Karpas-422 (cell line): ENCODE results near the gene FCGR2B. TPM values are rescaled to one million over a fixed set of nuclear protein-coding genes. Genes with fewer than 3 reads are reported as not detected.

ENCODE experiments used
- DNase-seq: peaks from one replicate; pipeline ENCODE4 v3.0.0-alpha.2; 2015
- H2AFZ ChIP-seq: fragments of 200-600 bp; sonication (generic); 2 replicates; pipeline ENCODE4 v1.6.1; 2014; ENCODE audit warnings: antibody characterized with exemption, low read length, mixed read lengths
- H3K27ac ChIP-seq: fragments of 200-600 bp; sonication (generic); 2 replicates; pipeline ENCODE4 v1.5.1; 2014; ENCODE audit warnings: mild to moderate bottlenecking, low read length, moderate library complexity
- H3K27me3 ChIP-seq: fragments of 200-600 bp; sonication (generic); 2 replicates; pipeline ENCODE4 v1.6.1; 2014; ENCODE audit warnings: low read length, mixed read lengths
- H3K36me3 ChIP-seq: fragments of 200-600 bp; sonication (generic); 2 replicates; pipeline ENCODE4 v1.6.1; 2014; ENCODE audit warnings: low read length, mixed read lengths; ENCODE audit not compliant: insufficient read depth
- H3K4me1 ChIP-seq: fragments of 200-600 bp; sonication (generic); 2 replicates; pipeline ENCODE4 v1.6.1; 2014; ENCODE audit warnings: mild to moderate bottlenecking, low read length, mixed read lengths
- H3K4me2 ChIP-seq: fragments of 200-600 bp; sonication (generic); 2 replicates; pipeline ENCODE4 v1.6.1; 2014; ENCODE audit warnings: low read length, low read depth, mild to moderate bottlenecking; ENCODE audit not compliant: poor library complexity, severe bottlenecking
- H3K4me3 ChIP-seq: fragments of 200-600 bp; sonication (generic); 2 replicates; pipeline ENCODE4 v1.5.1; 2014; ENCODE audit warnings: mild to moderate bottlenecking, antibody characterized with exemption, low read length, mixed read lengths
- H3K79me2 ChIP-seq: fragments of 200-600 bp; sonication (generic); 2 replicates; pipeline ENCODE4 v1.6.1; 2014; ENCODE audit warnings: mild to moderate bottlenecking, low read length, mixed read lengths
- H3K9ac ChIP-seq: fragments of 200-600 bp; sonication (generic); 2 replicates; pipeline ENCODE4 v1.6.0; 2014; ENCODE audit warnings: low read length
- H3K9me2 ChIP-seq: fragments of 200-600 bp; sonication (generic), shearing (Covaris generic); replicated peaks from 2 replicates; pipeline ENCODE4 v1.6.0; 2014; ENCODE audit warnings: mild to moderate bottlenecking, low read length, moderate library complexity; ENCODE audit not compliant: insufficient read depth
- H3K9me3 ChIP-seq: fragments of 300-700, 200-600 bp; sonication (generic); 2 replicates; pipeline ENCODE4 v1.6.1; 2014; ENCODE audit warnings: low read length, mixed read lengths
- H4K20me1 ChIP-seq: fragments of 200-600 bp; sonication (generic); 2 replicates; pipeline ENCODE4 v1.6.1; 2014; ENCODE audit warnings: mild to moderate bottlenecking, antibody characterized with exemption, low read length, low read depth; ENCODE audit not compliant: insufficient read depth
- total RNA-seq: library from RNA; depleted of rRNA; stranded (reverse); fragments of >200 nt; shearing (Covaris generic); gene quantifications from 2 replicates; pipeline ENCODE4 v1.2.3, GENCODE V29; 2014; ENCODE audit warnings: low replicate concordance

The FCGR2B gene
- total RNA-seq, 1 experiment from 2014 or later: 581 TPM

GRCh38 chr1:161706113-161706481 is 43.2 kb downstream of the FCGR2B start:
- Histone ChIP-seq H3K4me2 (peak overlapping the region; percentile 81), H3K4me1 (peaks cover 77% of the 10 kb centered on the region), H3K27me3 (no peaks in the 10 kb centered on the region), H3K9ac (peak overlapping the region; percentile 76), H3K9me2 (no peaks in the 10 kb centered on the region), H3K4me3 (peak overlapping the region; percentile 68), H3K27ac (peak overlapping the region; percentile 95), H3K79me2 (peaks cover 33% of the 10 kb centered on the region), H2AFZ (no peak overlapping the region), H3K36me3 (peaks cover 16% of the 10 kb centered on the region), H3K9me3 (no peaks in the 10 kb centered on the region), H4K20me1 (no peaks in the 10 kb centered on the region)
- peak; percentile 90 for DNase-seq

GRCh38 chr1:161706482-161707347 is 43.8 kb downstream of the FCGR2B start, which contains the start of gene FCRLA:
FCRLA (plus strand) TSS chr1:161707229; CDS start chr1:161707265, 36 bp downstream.
- Histone ChIP-seq H3K27ac (peak within 1 kb of the TSS; percentile 95), H3K9ac (peak within 1 kb of the TSS; percentile 76), H3K4me3 (peak within 1 kb of the TSS; percentile 68), H3K9me2 (no peaks in the 10 kb centered on the region), H3K36me3 (peaks cover 22% of the 10 kb centered on the region), H2AFZ (no peak within 1 kb of the TSS), H4K20me1 (no peaks in the 10 kb centered on the region), H3K4me2 (peak within 1 kb of the TSS; percentile 81), H3K9me3 (no peaks in the 10 kb centered on the region), H3K27me3 (no peaks in the 10 kb centered on the region), H3K79me2 (peaks cover 33% of the 10 kb centered on the region), H3K4me1 (peaks cover 81% of the 10 kb centered on the region)
- peak; percentile 98 for DNase-seq

GRCh38 chr1:161707503-161707902 is 44.6 kb downstream of the FCGR2B start:
- peak; percentile 82 for DNase-seq
- no peaks in the 10 kb centered on the region for H3K27me3 ChIP-seq
- H3K36me3 ChIP-seq: peaks cover 30% of the 10 kb centered on the region
- no peak overlapping the region for H2AFZ ChIP-seq
- peaks cover 89% of the 10 kb centered on the region for H3K4me1 ChIP-seq
- no peaks in the 10 kb centered on the region for H4K20me1 ChIP-seq
- H3K4me2 ChIP-seq: peak overlapping the region; percentile 81
- peak overlapping the region; percentile 68 for H3K4me3 ChIP-seq
- peaks cover 33% of the 10 kb centered on the region for H3K79me2 ChIP-seq
- peak overlapping the region; percentile 76 for H3K9ac ChIP-seq
- H3K27ac ChIP-seq: peak overlapping the region; percentile 95
- no peaks in the 10 kb centered on the region for H3K9me3 ChIP-seq
- H3K9me2 ChIP-seq: no peaks in the 10 kb centered on the region

- peak overlapping the region; percentile 95 for H3K27ac ChIP-seq
- DNase-seq: peak; percentile 75
- H4K20me1 ChIP-seq: no peaks in the 10 kb centered on the region
- H3K27me3 ChIP-seq: no peaks in the 10 kb centered on the region
- no peaks in the 10 kb centered on the region for H3K9me2 ChIP-seq
- peaks cover 86% of the 10 kb centered on the region for H3K4me1 ChIP-seq
- no peaks in the 10 kb centered on the region for H3K9me3 ChIP-seq
- H3K79me2 ChIP-seq: peaks cover 33% of the 10 kb centered on the region
- H3K4me3 ChIP-seq: peak overlapping the region; percentile 68
- peaks cover 41% of the 10 kb centered on the region for H3K36me3 ChIP-seq
- H2AFZ ChIP-seq: no peak overlapping the region
- peak overlapping the region; percentile 76 for H3K9ac ChIP-seq
- H3K4me2 ChIP-seq: peak overlapping the region; percentile 81
These were observed 46.4 kb downstream of the FCGR2B start for GRCh38 chr1:161709373-161709772.

- H4K20me1 ChIP-seq: no peaks in the 10 kb centered on the region
- no peaks in the 10 kb centered on the region for H3K9me2 ChIP-seq
- H2AFZ ChIP-seq: no peak overlapping the region
- H3K9me3 ChIP-seq: no peaks in the 10 kb centered on the region
- peak overlapping the region; percentile 68; the same call in 1 of the 2 replicates for H3K4me3 ChIP-seq
- peak overlapping the region; percentile 76 for H3K9ac ChIP-seq
- peaks cover 41% of the 10 kb centered on the region for H3K36me3 ChIP-seq
- peak overlapping the region; percentile 95 for H3K27ac ChIP-seq
- no peaks in the 10 kb centered on the region for H3K27me3 ChIP-seq
- peaks cover 86% of the 10 kb centered on the region for H3K4me1 ChIP-seq
- peak; percentile 71 for DNase-seq
- peaks cover 33% of the 10 kb centered on the region for H3K79me2 ChIP-seq
- peak overlapping the region; percentile 81 for H3K4me2 ChIP-seq
These were observed 47.6 kb downstream of the FCGR2B start for GRCh38 chr1:161710560-161710959.

- DNase-seq: peak; percentile 98
- H3K27me3 ChIP-seq: no peaks in the 10 kb centered on the region
- H3K36me3 ChIP-seq: peaks cover 19% of the 10 kb centered on the region
- H3K4me1 ChIP-seq: peaks cover 97% of the 10 kb centered on the region
- peaks cover 19% of the 10 kb centered on the region for H4K20me1 ChIP-seq
- peak overlapping the region; percentile 95 for H3K27ac ChIP-seq
- H3K9me3 ChIP-seq: no peaks in the 10 kb centered on the region
- H3K4me2 ChIP-seq: peak overlapping the region; percentile 86
- H2AFZ ChIP-seq: no peak overlapping the region
- H3K4me3 ChIP-seq: peak overlapping the region; percentile 43
- H3K79me2 ChIP-seq: peaks cover 21% of the 10 kb centered on the region
- peak overlapping the region; percentile 66 for H3K9ac ChIP-seq
- no peaks in the 10 kb centered on the region for H3K9me2 ChIP-seq
These were observed 55.8 kb downstream of the FCGR2B start for GRCh38 chr1:161718559-161719324.

- peaks cover 22% of the 10 kb centered on the region for H3K79me2 ChIP-seq
- peak overlapping the region; percentile 43 for H3K4me3 ChIP-seq
- peaks cover 21% of the 10 kb centered on the region for H4K20me1 ChIP-seq
- no peak overlapping the region for H2AFZ ChIP-seq
- no peaks in the 10 kb centered on the region for H3K27me3 ChIP-seq
- DNase-seq: peak; percentile 68
- H3K4me1 ChIP-seq: peaks cover 100% of the 10 kb centered on the region
- no peaks in the 10 kb centered on the region for H3K9me3 ChIP-seq
- H3K27ac ChIP-seq: peak overlapping the region; percentile 95
- H3K9ac ChIP-seq: peak overlapping the region; percentile 66
- no peaks in the 10 kb centered on the region for H3K9me2 ChIP-seq
- peaks cover 23% of the 10 kb centered on the region for H3K36me3 ChIP-seq
- H3K4me2 ChIP-seq: peak overlapping the region; percentile 86
These were observed 56.3 kb downstream of the FCGR2B start for GRCh38 chr1:161719325-161719611.

- H3K9me2 ChIP-seq: no peaks in the 10 kb centered on the region
- peaks cover 100% of the 10 kb centered on the region for H3K4me1 ChIP-seq
- H3K79me2 ChIP-seq: peaks cover 22% of the 10 kb centered on the region
- H3K27me3 ChIP-seq: no peaks in the 10 kb centered on the region
- peak overlapping the region; percentile 70 for H3K4me3 ChIP-seq
- peak; percentile 99 for DNase-seq
- no peaks in the 10 kb centered on the region for H3K9me3 ChIP-seq
- no peak overlapping the region for H2AFZ ChIP-seq
- peaks cover 32% of the 10 kb centered on the region for H3K36me3 ChIP-seq
- H4K20me1 ChIP-seq: peaks cover 30% of the 10 kb centered on the region
- H3K4me2 ChIP-seq: peak overlapping the region; percentile 86
- peak overlapping the region; percentile 80 for H3K9ac ChIP-seq
- H3K27ac ChIP-seq: peak overlapping the region; percentile 95
These were observed 57.5 kb downstream of the FCGR2B start for GRCh38 chr1:161720422-161720821.
